Measurements from ENCODE around the gene MGRN1. TPM values are rescaled to one million over a fixed set of nuclear protein-coding genes. Genes with fewer than 3 reads are reported as not detected.

Gene MGRN1
- polyA plus RNA-seq, 4 donors = 21.1 to 52.1 (median 25.6) TPM

DNA sequence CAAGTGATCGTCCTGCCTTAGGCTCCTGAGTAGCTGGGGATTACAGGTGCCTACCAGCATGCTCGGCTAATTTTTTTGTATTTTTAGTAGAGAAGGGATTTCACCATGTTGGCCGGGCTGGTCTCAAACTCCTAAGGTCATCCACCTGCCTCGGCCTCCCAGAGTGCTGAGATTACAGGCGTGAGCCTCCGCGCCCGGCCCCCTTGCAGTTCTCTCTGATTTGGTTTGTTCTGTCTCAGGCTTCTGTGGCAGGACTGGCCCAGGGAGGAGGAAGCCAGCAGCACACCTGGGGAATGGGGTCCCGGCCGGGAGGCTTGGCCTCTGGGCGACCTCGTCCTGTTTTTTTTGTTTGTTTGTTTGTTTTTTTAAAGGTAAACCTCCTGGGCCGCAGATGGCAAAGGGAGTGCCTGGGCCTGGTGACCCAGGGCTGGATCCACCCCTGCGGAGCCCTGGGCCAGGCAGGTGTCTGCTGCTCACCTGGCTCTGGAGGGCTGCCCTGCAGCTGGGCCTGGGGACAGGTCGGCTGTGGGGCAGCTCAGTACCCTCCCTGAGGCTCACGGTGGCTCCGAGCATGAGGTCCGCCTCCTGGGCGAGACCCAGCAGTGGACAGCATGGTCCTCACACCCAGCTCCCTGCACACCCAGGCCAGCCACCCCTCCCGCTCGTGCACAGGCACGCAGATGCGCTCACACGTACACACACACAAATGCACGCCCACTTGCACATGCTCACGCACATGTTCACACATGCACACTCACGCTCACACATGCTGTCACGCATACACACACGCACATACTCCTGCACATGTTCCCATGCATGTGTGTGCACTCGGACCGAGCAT lies 65.5 kb downstream of the MGRN1 start:
- 87 to 88% (median 88%) methylated on average over 31 of the region's 31 CpGs for WGBS, 3 donors
- Histone ChIP-seq H3K4me1 (ENCODE audit: control insufficient read depth in 3 of 3, insufficient read depth in 2 of 3, low read depth in 1 of 3, low read length in 2 of 3) (peaks cover 0 to 9% (median 0%) of the 10 kb centered on the region in 3 donors), H3K9me3 (ENCODE audit: control insufficient read depth in 2 of 2, insufficient read depth in 1 of 2, low read depth in 1 of 2, low read length in 1 of 2) (no peaks in the 10 kb centered on the region), H3K27ac (ENCODE audit: low read depth in 1 of 3, low read length in 2 of 3) (no peak overlapping the region), H3K4me3 (ENCODE audit: low read depth in 1 of 3, low read length in 3 of 3) (no peak overlapping the region), H3K36me3 (ENCODE audit: control insufficient read depth in 3 of 3, insufficient read depth in 2 of 3, low read depth in 1 of 3, low read length in 3 of 3) (peaks cover 5 to 69% (median 17%) of the 10 kb centered on the region in 3 donors), H3K27me3 (ENCODE audit: control insufficient read depth in 3 of 3, insufficient read depth in 3 of 3, low read length in 3 of 3) (no peaks in the 10 kb centered on the region)
- FAIRE-seq (no peak), DNase-seq (no peak)

DNA sequence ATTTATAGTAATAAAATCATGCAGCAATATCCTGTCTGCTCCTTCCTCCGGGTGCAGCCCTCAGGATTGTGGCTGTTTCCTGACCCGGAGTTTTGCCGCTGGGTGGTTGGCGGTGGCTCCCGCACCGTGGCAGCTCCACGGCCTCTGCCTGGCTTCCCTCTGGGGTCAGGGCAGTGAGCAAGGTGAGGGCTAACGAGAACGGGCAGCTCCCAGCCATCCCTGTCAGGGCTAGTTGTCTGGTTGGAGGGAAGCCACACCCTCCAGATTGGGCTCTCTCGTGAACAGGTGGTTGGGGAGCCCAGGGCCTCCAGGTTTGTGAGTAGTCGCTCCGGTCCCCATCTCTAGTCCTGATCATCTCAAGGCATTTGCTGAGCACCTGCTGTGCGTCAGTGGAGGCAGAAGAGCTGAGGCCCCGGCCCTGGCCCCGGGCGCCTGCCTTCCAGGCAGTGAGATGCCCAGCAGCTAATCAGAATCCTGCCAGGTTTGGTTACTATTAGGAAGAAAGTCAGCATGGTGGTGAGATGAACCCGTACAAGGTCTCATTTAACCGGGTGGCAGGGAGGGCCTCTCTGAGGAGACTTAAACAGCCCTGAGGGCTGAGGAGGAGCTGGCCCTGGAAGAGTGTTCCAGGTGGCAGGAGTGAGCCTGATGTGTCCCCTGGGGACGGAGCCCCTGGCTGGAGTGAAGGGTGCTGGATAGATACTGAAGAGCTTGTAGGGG lies 66.5 kb downstream of the MGRN1 start:
- Histone ChIP-seq H3K36me3 (ENCODE audit: control insufficient read depth in 3 of 3, insufficient read depth in 2 of 3, low read depth in 1 of 3, low read length in 3 of 3) (peaks cover 8 to 69% (median 11%) of the 10 kb centered on the region in 3 donors), H3K27me3 (ENCODE audit: control insufficient read depth in 3 of 3, insufficient read depth in 3 of 3, low read length in 3 of 3) (no peaks in the 10 kb centered on the region), H3K4me3 (ENCODE audit: low read depth in 1 of 3, low read length in 3 of 3) (no peak overlapping the region), H3K4me1 (ENCODE audit: control insufficient read depth in 3 of 3, insufficient read depth in 2 of 3, low read depth in 1 of 3, low read length in 2 of 3) (peaks cover 0 to 19% (median 0%) of the 10 kb centered on the region in 3 donors), H3K9me3 (ENCODE audit: control insufficient read depth in 2 of 2, insufficient read depth in 1 of 2, low read depth in 1 of 2, low read length in 1 of 2) (no peaks in the 10 kb centered on the region), H3K27ac (ENCODE audit: low read depth in 1 of 3, low read length in 2 of 3) (no peak overlapping the region)
- 67 to 73% (median 72%) methylated on average over 19 of the region's 19 CpGs for WGBS, 3 donors
- DNase-seq (no peak), FAIRE-seq (no peak)

DNA sequence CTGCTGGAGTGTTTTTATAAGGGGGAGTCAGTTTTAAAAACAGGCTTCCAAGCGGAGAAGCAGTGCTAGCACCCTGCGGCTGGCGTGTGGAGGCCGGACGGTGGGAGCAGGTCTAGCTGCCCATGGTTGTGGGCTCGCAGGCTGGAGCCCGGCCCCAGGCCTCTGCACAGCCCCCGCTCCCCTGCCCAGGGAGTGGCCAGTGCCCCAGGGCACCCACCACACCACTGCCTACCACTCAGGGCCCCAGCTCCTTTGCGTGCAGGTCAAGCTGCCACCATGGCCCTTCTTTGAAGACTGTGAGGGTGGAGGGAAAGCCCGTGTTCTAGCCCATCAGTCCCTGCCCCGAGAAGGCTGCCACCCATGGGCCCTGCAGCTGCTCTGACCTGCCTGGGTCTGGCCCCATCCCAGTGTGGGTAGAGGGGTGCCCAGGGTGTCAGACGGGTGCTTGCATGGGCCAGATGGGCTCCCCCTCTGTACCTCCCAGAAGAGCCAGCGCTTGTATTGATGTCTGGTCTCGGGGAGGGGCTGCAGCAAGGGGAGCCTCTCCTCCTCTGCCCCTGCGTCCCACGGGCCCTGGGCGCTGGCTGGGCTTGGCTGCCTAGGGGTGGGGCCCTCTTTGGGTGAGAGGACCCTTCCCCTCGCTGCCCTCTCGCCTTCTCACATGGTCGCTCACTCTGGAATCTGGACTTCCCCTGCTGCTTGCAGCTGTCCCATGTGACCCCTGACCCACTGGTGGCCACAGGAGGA lies 67.2 kb downstream of the MGRN1 start:
- no peak for FAIRE-seq
- DNase-seq = no peak
- WGBS, 3 donors = 77 to 85% (median 79%) methylated on average over 16 to 20 of the region's 20 CpGs
- H3K9me3 ChIP-seq (ENCODE audit: control insufficient read depth in 2 of 2, insufficient read depth in 1 of 2, low read depth in 1 of 2, low read length in 1 of 2) = no peaks in the 10 kb centered on the region
- no peak overlapping the region for H3K4me3 ChIP-seq (ENCODE audit: low read depth in 1 of 3, low read length in 3 of 3)
- H3K27me3 ChIP-seq (ENCODE audit: control insufficient read depth in 3 of 3, insufficient read depth in 3 of 3, low read length in 3 of 3) = no peaks in the 10 kb centered on the region
- peaks cover 8 to 69% (median 9%) of the 10 kb centered on the region in 3 donors for H3K36me3 ChIP-seq (ENCODE audit: control insufficient read depth in 3 of 3, insufficient read depth in 2 of 3, low read depth in 1 of 3, low read length in 3 of 3)
- no peak overlapping the region for H3K27ac ChIP-seq (ENCODE audit: low read depth in 1 of 3, low read length in 2 of 3)
- H3K4me1 ChIP-seq (ENCODE audit: control insufficient read depth in 3 of 3, insufficient read depth in 2 of 3, low read depth in 1 of 3, low read length in 2 of 3) = peaks cover 0 to 27% (median 0%) of the 10 kb centered on the region in 3 donors

DNA sequence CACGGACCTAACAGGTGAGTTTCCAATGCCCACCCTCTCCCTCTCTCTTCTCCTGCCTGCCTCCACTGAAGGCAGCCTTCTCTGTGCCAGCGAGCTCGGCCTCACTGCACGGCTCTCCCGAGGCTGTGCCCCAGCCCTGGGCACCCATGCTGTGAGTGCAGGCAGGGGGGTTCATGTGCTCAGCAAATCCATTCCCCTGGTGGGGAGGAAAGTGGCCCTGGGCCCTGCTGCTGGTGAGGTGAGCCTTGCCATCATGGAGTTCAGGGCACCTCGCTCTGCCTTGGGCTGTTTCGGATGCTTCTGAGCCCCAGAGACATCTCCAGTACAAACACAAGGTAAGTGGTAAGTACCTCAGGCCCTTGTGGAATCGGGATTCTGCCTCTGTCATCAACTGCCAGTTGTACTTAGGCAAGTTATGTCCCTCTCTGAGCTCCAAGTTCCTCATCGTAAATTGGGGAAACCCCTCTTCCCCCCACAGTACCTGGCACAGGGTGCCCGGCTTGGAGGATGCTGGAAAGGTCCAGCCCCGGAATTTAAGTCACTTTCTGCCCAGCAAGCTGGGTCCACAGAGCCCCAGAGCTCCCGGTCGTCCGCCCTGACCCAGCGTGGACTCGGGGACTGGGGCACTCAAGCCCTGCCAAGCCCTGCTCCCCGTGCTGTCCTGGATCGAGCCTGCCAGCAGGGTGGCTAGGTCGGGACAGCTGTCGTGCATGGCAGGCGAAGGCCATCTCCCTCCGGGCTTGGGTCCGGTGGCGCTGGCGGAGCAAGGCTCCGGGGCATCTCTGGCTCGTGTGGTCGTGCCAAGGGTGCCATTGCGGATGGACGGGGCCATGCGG lies 68.1 kb downstream of the MGRN1 start:
- H3K4me3 ChIP-seq (ENCODE audit: low read depth in 1 of 3, low read length in 3 of 3) = peak overlapping the region; percentile 35 to 69 (median 64)
- H3K9me3 ChIP-seq (ENCODE audit: control insufficient read depth in 2 of 2, insufficient read depth in 1 of 2, low read depth in 1 of 2, low read length in 1 of 2) = no peaks in the 10 kb centered on the region
- FAIRE-seq (no peak), DNase-seq (peak in 1 of 2 donors; percentile 37)
- peak overlapping the region; percentile 65 to 77 (median 68) for H3K27ac ChIP-seq (ENCODE audit: low read depth in 1 of 3, low read length in 2 of 3)
- no peaks in the 10 kb centered on the region for H3K27me3 ChIP-seq (ENCODE audit: control insufficient read depth in 3 of 3, insufficient read depth in 3 of 3, low read length in 3 of 3)
- peaks cover 5 to 69% (median 7%) of the 10 kb centered on the region in 3 donors for H3K36me3 ChIP-seq (ENCODE audit: control insufficient read depth in 3 of 3, insufficient read depth in 2 of 3, low read depth in 1 of 3, low read length in 3 of 3)
- WGBS, 3 donors = 11 to 19% (median 19%) methylated on average over 26 to 31 of the region's 31 CpGs
- H3K4me1 ChIP-seq (ENCODE audit: control insufficient read depth in 3 of 3, insufficient read depth in 2 of 3, low read depth in 1 of 3, low read length in 2 of 3) = peaks cover 0 to 28% (median 0%) of the 10 kb centered on the region in 3 donors

DNA sequence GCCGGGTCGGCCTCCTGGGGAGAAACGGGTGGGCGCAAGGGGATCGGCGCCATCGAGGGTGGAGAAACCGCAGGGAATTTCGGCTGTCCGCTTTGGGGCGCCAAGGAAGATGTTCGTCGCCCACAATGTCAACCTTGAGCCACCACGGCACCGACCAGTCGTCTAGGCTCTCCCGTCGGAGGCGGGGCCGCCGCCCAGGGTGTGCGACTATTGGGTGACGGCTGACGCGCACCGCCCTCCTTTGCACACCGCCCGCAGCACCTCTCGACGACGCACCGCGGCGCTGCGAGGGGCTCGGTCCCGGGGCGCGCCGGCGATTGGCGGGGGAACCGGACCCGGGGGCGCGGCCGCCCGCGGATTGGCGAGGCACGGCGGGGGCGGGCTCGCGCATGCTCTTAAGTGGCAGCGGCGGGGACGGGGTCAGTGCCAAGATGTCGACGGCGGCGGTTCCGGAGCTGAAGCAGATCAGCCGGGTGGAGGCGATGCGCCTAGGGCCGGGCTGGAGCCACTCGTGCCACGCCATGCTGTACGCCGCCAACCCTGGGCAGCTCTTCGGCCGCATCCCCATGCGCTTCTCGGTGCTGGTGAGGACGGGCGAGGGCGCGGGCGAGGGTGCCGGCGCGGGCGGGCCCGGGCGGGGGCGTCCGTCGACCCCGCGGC lies 68.8 kb downstream of the MGRN1 start, which contains the start of gene NUDT16L1:
Gene NUDT16L1, plus strand, starts transcription at position 267 of the 660 bp plus-strand sequence. Its CDS starts 165 bp downstream, at position 432.
- peak within 1 kb of the TSS; percentile 87 to 96 (median 89) for H3K27ac ChIP-seq (ENCODE audit: low read depth in 1 of 3, low read length in 2 of 3)
- FAIRE-seq (no peak), DNase-seq (peak; percentile 98 to 99)
- peak within 1 kb of the TSS; percentile 75 to 97 (median 94) for H3K4me3 ChIP-seq (ENCODE audit: low read depth in 1 of 3, low read length in 3 of 3)
- H3K4me1 ChIP-seq (ENCODE audit: control insufficient read depth in 3 of 3, insufficient read depth in 2 of 3, low read depth in 1 of 3, low read length in 2 of 3) = peaks cover 0 to 28% (median 0%) of the 10 kb centered on the region in 3 donors
- H3K9me3 ChIP-seq (ENCODE audit: control insufficient read depth in 2 of 2, insufficient read depth in 1 of 2, low read depth in 1 of 2, low read length in 1 of 2) = no peaks in the 10 kb centered on the region
- no peaks in the 10 kb centered on the region for H3K27me3 ChIP-seq (ENCODE audit: control insufficient read depth in 3 of 3, insufficient read depth in 3 of 3, low read length in 3 of 3)
- H3K36me3 ChIP-seq (ENCODE audit: control insufficient read depth in 3 of 3, insufficient read depth in 2 of 3, low read depth in 1 of 3, low read length in 3 of 3) = peaks cover 5 to 69% (median 7%) of the 10 kb centered on the region in 3 donors
- 0% methylated on average over 48 to 91 of the region's 91 CpGs for WGBS, 3 donors

DNA sequence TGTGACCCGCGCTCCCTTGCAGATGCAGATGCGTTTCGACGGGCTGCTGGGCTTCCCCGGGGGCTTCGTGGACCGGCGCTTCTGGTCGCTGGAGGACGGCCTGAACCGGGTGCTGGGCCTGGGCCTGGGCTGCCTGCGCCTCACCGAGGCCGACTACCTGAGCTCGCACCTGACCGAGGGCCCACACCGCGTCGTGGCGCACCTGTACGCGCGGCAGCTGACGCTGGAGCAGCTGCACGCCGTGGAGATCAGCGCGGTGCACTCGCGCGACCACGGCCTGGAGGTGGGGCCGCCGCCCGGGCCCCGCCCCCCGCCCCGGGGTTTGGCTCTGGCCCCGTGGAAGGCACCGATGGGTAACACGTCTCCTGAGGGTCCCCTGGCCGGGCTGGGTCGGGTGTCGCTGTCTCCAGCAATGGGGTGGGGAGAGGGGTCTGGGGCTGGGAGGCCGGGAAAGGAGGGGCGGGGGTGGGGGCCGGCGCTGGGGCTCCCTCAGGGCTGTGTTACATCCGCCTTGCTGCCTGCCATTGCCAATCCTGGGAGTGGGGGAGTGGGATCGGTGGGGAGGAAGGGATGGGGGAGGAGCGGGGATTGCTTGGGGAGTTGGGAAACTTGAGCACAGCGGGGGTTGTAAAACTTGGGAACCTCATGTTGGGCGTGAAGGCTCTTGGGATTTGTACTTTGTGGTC lies 69.5 kb downstream of the MGRN1 start:
- WGBS, 3 donors = 1 to 3% (median 1%) methylated on average over 30 to 54 of the region's 54 CpGs
- Histone ChIP-seq H3K9me3 (ENCODE audit: control insufficient read depth in 2 of 2, insufficient read depth in 1 of 2, low read depth in 1 of 2, low read length in 1 of 2) (no peaks in the 10 kb centered on the region), H3K27ac (ENCODE audit: low read depth in 1 of 3, low read length in 2 of 3) (peak overlapping the region; percentile 87 to 96 (median 89)), H3K4me1 (ENCODE audit: control insufficient read depth in 3 of 3, insufficient read depth in 2 of 3, low read depth in 1 of 3, low read length in 2 of 3) (peaks cover 0 to 28% (median 0%) of the 10 kb centered on the region in 3 donors), H3K4me3 (ENCODE audit: low read depth in 1 of 3, low read length in 3 of 3) (peak overlapping the region; percentile 75 to 97 (median 94)), H3K27me3 (ENCODE audit: control insufficient read depth in 3 of 3, insufficient read depth in 3 of 3, low read length in 3 of 3) (no peaks in the 10 kb centered on the region), H3K36me3 (ENCODE audit: control insufficient read depth in 3 of 3, insufficient read depth in 2 of 3, low read depth in 1 of 3, low read length in 3 of 3) (peaks cover 3 to 69% (median 7%) of the 10 kb centered on the region in 3 donors)
- FAIRE-seq (no peak), DNase-seq (peak; percentile 51 to 78)
